Endothelial cell of umbilical vein (primary cell): ENCODE measurements around the gene ZER1. TPM values are rescaled to one million over a fixed set of nuclear protein-coding genes. Genes with fewer than 3 reads are reported as not detected.
"Not testable (repeated sequence)": the region's sequence is repeated elsewhere in the genome, so short reads cannot be mapped to it uniquely, and the experiment has no call there.

Experiments used
- BruUV-seq: library from RNA; stranded (reverse); fragments of 400-500 nt; replicated peaks from 2 replicates; lab custom pipeline; 2021; lab: Mats Ljungman, UMichigan
- CTCF ChIA-PET: fragments of 300-600, 350-600 bp; sonication (Branson Sonifier 250); formaldehyde crosslinking; loops from one replicate; lab custom pipeline; 2021; ENCODE audit warnings: antibody characterized with exemption, inconsistent platforms; lab: Charles Lee
- POLR2A ChIA-PET: fragments of 300-600, 350-600 bp; sonication (Branson Sonifier 250); formaldehyde crosslinking; loops from one replicate; lab custom pipeline; 2021; ENCODE audit warnings: antibody characterized with exemption, inconsistent platforms; lab: Charles Lee
- DNase-seq: peaks from one replicate; pipeline ENCODE4 v3.0.0-alpha.2; 2011; ENCODE audit warnings: low read depth, low spot score
- FAIRE-seq: peaks from 2 replicates; lab custom pipeline; 2011; peaks lifted over from hg19 to GRCh38; lab: Jason Lieb, UNC
- H2AFZ ChIP-seq: 2 replicates; pipeline ENCODE4 v1.6.0; 2012; ENCODE audit warnings: low read depth, low read length, control low read depth, inconsistent platforms
- H3K27ac ChIP-seq: 2 replicates; pipeline ENCODE4 v1.5.1; 2011; ENCODE audit warnings: low read depth, mild to moderate bottlenecking, control low read depth, low read length, moderate library complexity; ENCODE audit not compliant: insufficient read depth
- H3K27me3 ChIP-seq, 2 experiments: 2 replicates each; pipeline versions ENCODE4 v1.6.0 to v1.6.1; 2011; ENCODE audit warnings: low read length in 2 of 2, mixed read lengths in 1 of 2; ENCODE audit not compliant: control insufficient read depth in 2 of 2, insufficient read depth in 2 of 2
- H3K36me3 ChIP-seq, 2 experiments: 2 replicates in 1 of 2; 3 replicates in 1 of 2; pipeline ENCODE4 v1.5.1; 2011; ENCODE audit warnings: low read length in 2 of 2, mild to moderate bottlenecking in 1 of 2, moderate library complexity in 1 of 2; ENCODE audit not compliant: control insufficient read depth in 2 of 2, insufficient read depth in 2 of 2; ENCODE audit errors: extremely low read depth in 1 of 2
- H3K4me1 ChIP-seq: 3 replicates; pipeline ENCODE4 v1.5.1; 2011; ENCODE audit warnings: mild to moderate bottlenecking, low read length; ENCODE audit not compliant: control insufficient read depth, insufficient read depth; ENCODE audit errors: extremely low read depth
- H3K4me2 ChIP-seq: 2 replicates; pipeline ENCODE4 v1.6.1; 2011; ENCODE audit warnings: low read length, control low read depth, mixed read lengths; ENCODE audit not compliant: insufficient read depth
- H3K4me3 ChIP-seq, 3 experiments: fragments of 200-600 bp in 1 of 3; sonication (generic), shearing (Covaris generic) in 1 of 3; replicated peaks in 1 of 3; 2 replicates each; pipeline ENCODE4 v1.5.1; 2011 to 2016; ENCODE audit warnings: control low read depth in 3 of 3, low read length in 3 of 3, mild to moderate bottlenecking in 2 of 3, inconsistent platforms in 1 of 3, low read depth in 1 of 3, moderate library complexity in 1 of 3; ENCODE audit not compliant: insufficient read depth in 1 of 3
- H3K79me2 ChIP-seq: 2 replicates; pipeline ENCODE4 v1.6.0; 2012; ENCODE audit warnings: low read length, inconsistent platforms; ENCODE audit not compliant: control insufficient read depth, insufficient read depth
- H3K9ac ChIP-seq: replicated peaks from 2 replicates; pipeline ENCODE3; 2011; ENCODE audit warnings: low read length, control low read depth; ENCODE audit not compliant: insufficient read depth; ENCODE audit errors: extremely low read depth
- H3K9me1 ChIP-seq: replicated peaks from 3 replicates; pipeline ENCODE4 v1.6.0; 2011; ENCODE audit warnings: mild to moderate bottlenecking, low read length; ENCODE audit not compliant: control insufficient read depth, insufficient read depth; ENCODE audit errors: extremely low read depth
- H3K9me3 ChIP-seq: replicated peaks from 2 replicates; pipeline ENCODE4 v1.5.1; 2012; ENCODE audit warnings: low read length, inconsistent platforms; ENCODE audit not compliant: control insufficient read depth, insufficient read depth
- H4K20me1 ChIP-seq: replicated peaks from 2 replicates; pipeline ENCODE3; 2011; ENCODE audit warnings: mild to moderate bottlenecking, low read length; ENCODE audit not compliant: control insufficient read depth, insufficient read depth; ENCODE audit errors: extremely low read depth
- EZH2 ChIP-seq: IDR thresholded peaks from 2 replicates; pipeline ENCODE4 v1.6.1; 2012; ENCODE audit warnings: borderline replicate concordance, low read depth, mild to moderate bottlenecking, moderate library complexity, low read length, inconsistent platforms; ENCODE audit not compliant: severe bottlenecking
- FOS ChIP-seq: IDR thresholded peaks from 2 replicates; pipeline ENCODE4 v1.6.1; 2011; ENCODE audit warnings: mild to moderate bottlenecking, low read length, moderate library complexity, borderline replicate concordance; ENCODE audit not compliant: insufficient read depth
- JUN ChIP-seq: IDR thresholded peaks from 2 replicates; pipeline ENCODE4 v1.6.1; 2011; ENCODE audit warnings: borderline replicate concordance, low read depth; ENCODE audit not compliant: insufficient read length, insufficient read depth
- MAX ChIP-seq: IDR thresholded peaks from 2 replicates; pipeline ENCODE4 v1.6.1; 2011; ENCODE audit not compliant: insufficient read depth, insufficient read length
- dilution Hi-C: fragments of 300-500 bp; cut with MboI; formaldehyde crosslinking; loops from one replicate; pipeline ENCODE4 v1.15.0; 2019; ENCODE audit warnings: low sequenced_read_pairs; ENCODE audit not compliant: extremely low pct_ligation_motif_present
- intact Hi-C: fragments of 100-400 bp; cut with micrococcal nuclease; formaldehyde crosslinking; loops from one replicate; pipeline ENCODE4 v1.10.0; 2022
- polyA plus RNA-seq, 4 experiments: library from polyadenylated mRNA; depleted of rRNA in 3 of 4; stranded (reverse) in 3 of 4; unstranded in 1 of 4; fragments of >200 nt; gene quantifications; 2 replicates each; pipeline versions ENCODE4 v1.2.1 to v1.2.3, GENCODE V29; 2011 to 2012; ENCODE audit warnings: missing spikeins in 1 of 4
- total RNA-seq: library from RNA; stranded (reverse); gene quantifications from 2 replicates; pipeline ENCODE4 v1.2.3, GENCODE V29; 2021

Gene ZER1
- total and polyA plus RNA-seq, 2 donors (not counting 3 experiments of a cell fraction or from before 2014, with no cell fraction given): 23.0 to 29.9 TPM

- FAIRE-seq (no peak), DNase-seq (no peak)
- no peaks in the 10 kb centered on the region for H3K9me1 ChIP-seq
- no peak overlapping the region for H3K9ac ChIP-seq
- no peaks in the 10 kb centered on the region for H3K27me3 ChIP-seq
- no peaks in the 10 kb centered on the region for H4K20me1 ChIP-seq
- intact Hi-C loops (no loop called here), dilution Hi-C loops (no loop called here)
- H2AFZ ChIP-seq: no peak overlapping the region
- H3K4me2 ChIP-seq: no peak overlapping the region
- POLR2A ChIA-PET: no interaction called here
- CTCF ChIA-PET: interaction anchor here (1.2 to 1.6 kb wide), 4 partner anchors 9 to 87 kb away, joined by 4 to 9 read pairs (median 6); no protein-coding TSS in a partner anchor
- TF ChIP-seq MAX (no peak), JUN (no peak), FOS (no peak), EZH2 (no peak)
- H3K27ac ChIP-seq: no peak overlapping the region
- H3K79me2 ChIP-seq: peaks cover 12% of the 10 kb centered on the region
- no peaks in the 10 kb centered on the region for H3K9me3 ChIP-seq
- peaks cover 14% of the 10 kb centered on the region for H3K4me1 ChIP-seq
- no TSS peak for BruUV-seq
- H3K36me3 ChIP-seq: peaks cover 1 to 7% of the 10 kb centered on the region in 2 experiments
- H3K4me3 ChIP-seq: no peak overlapping the region
Observed at GRCh38 chr9:128701227-128701854, 70.4 kb downstream of the ZER1 start.

- H3K9ac ChIP-seq, H2AFZ ChIP-seq, H3K4me3 ChIP-seq, H4K20me1 ChIP-seq, BruUV-seq, H3K4me2 ChIP-seq, H3K9me3 ChIP-seq, dilution Hi-C loops, DNase-seq, H3K9me1 ChIP-seq, POLR2A ChIA-PET, intact Hi-C loops, FAIRE-seq, H3K27me3 ChIP-seq, H3K27ac ChIP-seq: not testable (repeated sequence)
- H3K79me2 ChIP-seq: peaks cover 14% of the 10 kb centered on the region
- CTCF ChIA-PET: interaction anchor here (1.2 to 1.6 kb wide), 3 partner anchors 10 to 64 kb away, joined by 6 read pairs; partner anchors contain the start of gene SET
- peaks cover 4 to 15% of the 10 kb centered on the region in 2 experiments for H3K36me3 ChIP-seq
- peaks cover 14% of the 10 kb centered on the region for H3K4me1 ChIP-seq
Observed at GRCh38 chr9:128699096-128699795, 72.5 kb downstream of the ZER1 start.
